Peyer's patch (tissue), 4 donors: ENCODE measurements around the gene BCAS3. TPM values are rescaled to one million over a fixed set of nuclear protein-coding genes. Genes with fewer than 3 reads are reported as not detected.

Experiments used
- DNase-seq, 3 donors: peaks; one replicate each; pipeline ENCODE4 v3.0.0-alpha.2; 2017 to 2019
- H3K27ac ChIP-seq, 4 donors: fragments of 200-600 bp; sonication (generic); one replicate each; pipeline ENCODE4 v1.5.1; 2016 to 2019
- H3K27me3 ChIP-seq, 2 donors: fragments of 200-600 bp; sonication (generic); one replicate each; pipeline ENCODE4 v1.5.1; 2019
- H3K36me3 ChIP-seq, 3 donors: fragments of 200-600 bp; sonication (generic); one replicate each; pipeline ENCODE4 v1.5.1; 2016 to 2019
- H3K4me1 ChIP-seq, 4 donors: fragments of 200-600 bp; sonication (generic); one replicate each; pipeline ENCODE4 v1.5.1; 2016 to 2019
- H3K4me3 ChIP-seq, 4 donors: fragments of 200-600 bp; sonication (generic); 1 replicate in 3 of 4; 2 replicates in 1 of 4; pipeline ENCODE4 v1.5.1; 2016 to 2019; ENCODE audit warnings: mild to moderate bottlenecking in 1 of 4
- H3K9me3 ChIP-seq, 4 donors: fragments of 200-600 bp; sonication (generic); one replicate each; pipeline ENCODE4 v1.5.1; 2016 to 2019; ENCODE audit warnings: mild to moderate bottlenecking in 1 of 4
- POLR2A ChIP-seq, 2 donors: fragments of 450-650 bp; IDR thresholded peaks; one replicate each; pipeline ENCODE4 v1.5.1; 2017; ENCODE audit warnings: antibody characterized with exemption in 2 of 2, mild to moderate bottlenecking in 2 of 2, moderate library complexity in 2 of 2
- total RNA-seq, 4 donors: library from RNA; depleted of rRNA; stranded (reverse); fragments of >200 nt; gene quantifications; one replicate each; pipeline ENCODE4 v1.1.0, GENCODE V29; 2016
- TF ChIP-seq, protein P1 (sequence below), 6 experiments: fragments of 450-650 bp in 4 of 6; fragments of 200-600 bp in 2 of 6; sonication (generic) in 1 of 6; IDR thresholded peaks; one replicate each; pipeline ENCODE4 v1.5.1; 2017 to 2019; ENCODE audit warnings: antibody characterized with exemption in 6 of 6, mild to moderate bottlenecking in 3 of 6, moderate library complexity in 1 of 6

BCAS3 gene
- total RNA-seq, 4 donors from 2014 or later = 25.7 to 109 (median 57.1) TPM

DNA sequence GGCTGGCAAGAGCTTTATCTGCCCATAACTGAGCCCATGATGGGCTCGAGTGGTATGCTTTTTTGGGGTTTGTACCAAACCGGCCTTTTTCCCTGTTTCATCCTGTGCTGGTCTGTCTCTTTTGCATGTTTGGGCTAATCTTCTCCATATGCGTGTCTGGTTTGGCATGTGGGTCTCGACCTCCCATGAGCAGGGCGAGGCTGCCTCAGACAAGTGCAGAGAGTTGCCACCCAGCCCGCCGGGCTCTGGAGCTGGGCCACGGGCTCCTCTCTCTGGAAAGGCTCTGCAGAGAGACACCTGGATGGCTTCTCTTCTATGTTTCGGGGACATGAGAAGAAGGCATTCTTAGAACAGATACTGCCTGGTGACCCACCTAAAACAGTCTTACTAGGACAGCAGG lies 654.2 kb downstream of the BCAS3 start:
- Histone ChIP-seq H3K4me3 (no peak overlapping the region), H3K4me1 (peaks cover 0 to 11% (median 0%) of the 10 kb centered on the region in 4 donors), H3K27me3 (no peaks in the 10 kb centered on the region), H3K9me3 (no peaks in the 10 kb centered on the region), H3K27ac (no peak overlapping the region), H3K36me3 (no peaks in the 10 kb centered on the region)
- TF ChIP-seq POLR2A (IDR thresholded peaks at IDR 0.05) = no peak
- TF ChIP-seq, protein P1, sequence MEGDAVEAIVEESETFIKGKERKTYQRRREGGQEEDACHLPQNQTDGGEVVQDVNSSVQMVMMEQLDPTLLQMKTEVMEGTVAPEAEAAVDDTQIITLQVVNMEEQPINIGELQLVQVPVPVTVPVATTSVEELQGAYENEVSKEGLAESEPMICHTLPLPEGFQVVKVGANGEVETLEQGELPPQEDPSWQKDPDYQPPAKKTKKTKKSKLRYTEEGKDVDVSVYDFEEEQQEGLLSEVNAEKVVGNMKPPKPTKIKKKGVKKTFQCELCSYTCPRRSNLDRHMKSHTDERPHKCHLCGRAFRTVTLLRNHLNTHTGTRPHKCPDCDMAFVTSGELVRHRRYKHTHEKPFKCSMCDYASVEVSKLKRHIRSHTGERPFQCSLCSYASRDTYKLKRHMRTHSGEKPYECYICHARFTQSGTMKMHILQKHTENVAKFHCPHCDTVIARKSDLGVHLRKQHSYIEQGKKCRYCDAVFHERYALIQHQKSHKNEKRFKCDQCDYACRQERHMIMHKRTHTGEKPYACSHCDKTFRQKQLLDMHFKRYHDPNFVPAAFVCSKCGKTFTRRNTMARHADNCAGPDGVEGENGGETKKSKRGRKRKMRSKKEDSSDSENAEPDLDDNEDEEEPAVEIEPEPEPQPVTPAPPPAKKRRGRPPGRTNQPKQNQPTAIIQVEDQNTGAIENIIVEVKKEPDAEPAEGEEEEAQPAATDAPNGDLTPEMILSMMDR (IDR thresholded peaks at IDR 0.05) = no peak
- no peak for DNase-seq

DNA sequence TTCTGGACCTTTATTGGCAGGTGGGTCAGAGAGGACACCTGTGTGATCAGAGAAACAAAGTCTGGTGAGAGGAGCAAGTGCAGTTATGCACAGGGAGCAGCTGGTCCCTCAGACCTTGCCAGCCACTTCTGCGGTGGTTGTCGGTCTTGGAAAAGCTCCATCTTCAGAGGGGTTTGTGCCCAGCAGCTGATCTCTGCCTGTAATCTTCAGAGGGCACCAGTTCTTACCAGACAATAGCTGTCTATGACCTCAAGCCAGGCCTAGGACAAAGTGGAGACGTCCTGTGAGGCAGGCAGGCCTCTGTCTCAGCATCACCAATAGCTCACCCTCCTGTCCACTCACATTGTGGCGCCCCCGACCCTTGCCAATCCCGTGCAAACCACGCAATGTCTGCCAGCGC lies 655.5 kb downstream of the BCAS3 start:
- H3K27ac ChIP-seq = no peak overlapping the region
- H3K27me3 ChIP-seq = no peaks in the 10 kb centered on the region
- peaks cover 0 to 11% (median 0%) of the 10 kb centered on the region in 4 donors for H3K4me1 ChIP-seq
- no peak for TF ChIP-seq POLR2A (IDR thresholded peaks at IDR 0.05)
- TF ChIP-seq, protein P1 (IDR thresholded peaks at IDR 0.05) = no peak
- DNase-seq = no peak
- H3K4me3 ChIP-seq = no peak overlapping the region
- H3K9me3 ChIP-seq = no peaks in the 10 kb centered on the region
- H3K36me3 ChIP-seq = no peaks in the 10 kb centered on the region

DNA sequence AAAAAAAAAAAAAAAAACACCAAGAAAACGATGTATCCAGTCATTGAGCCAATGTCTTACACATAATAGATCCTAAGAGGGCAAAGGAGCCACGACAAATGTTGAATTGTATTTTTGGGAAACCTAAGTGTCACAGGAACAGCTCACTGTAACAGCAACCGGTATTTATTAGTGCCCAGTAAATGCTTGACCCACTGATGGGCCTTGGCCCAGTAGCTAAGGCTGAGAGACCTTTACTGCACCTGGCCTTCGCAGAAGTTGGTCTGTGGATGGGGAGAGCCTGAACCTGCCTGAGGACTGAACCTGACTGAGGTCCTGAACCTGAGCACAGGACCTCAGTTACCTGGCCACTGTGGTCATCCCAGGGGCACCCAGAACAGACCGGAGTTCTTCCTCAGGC lies 657.0 kb downstream of the BCAS3 start:
- Histone ChIP-seq H3K27ac (no peak overlapping the region), H3K36me3 (no peaks in the 10 kb centered on the region), H3K27me3 (no peaks in the 10 kb centered on the region), H3K4me1 (peaks cover 0 to 11% (median 0%) of the 10 kb centered on the region in 4 donors), H3K4me3 (no peak overlapping the region), H3K9me3 (no peaks in the 10 kb centered on the region)
- no peak for DNase-seq
- TF ChIP-seq POLR2A (IDR thresholded peaks at IDR 0.05) = no peak
- TF ChIP-seq, protein P1 (IDR thresholded peaks at IDR 0.05) = no peak

GRCh38 chr17:61335105-61335844 lies 657.6 kb downstream of the BCAS3 start:
- H3K4me3 ChIP-seq = no peak overlapping the region
- H3K4me1 ChIP-seq = peaks cover 0 to 11% (median 0%) of the 10 kb centered on the region in 4 donors
- TF ChIP-seq, protein P1 (IDR thresholded peaks at IDR 0.05) = no peak
- no peak for TF ChIP-seq POLR2A (IDR thresholded peaks at IDR 0.05)
- H3K27me3 ChIP-seq = no peaks in the 10 kb centered on the region
- no peak overlapping the region for H3K27ac ChIP-seq
- H3K9me3 ChIP-seq = no peaks in the 10 kb centered on the region
- no peaks in the 10 kb centered on the region for H3K36me3 ChIP-seq
- no peak for DNase-seq

DNA sequence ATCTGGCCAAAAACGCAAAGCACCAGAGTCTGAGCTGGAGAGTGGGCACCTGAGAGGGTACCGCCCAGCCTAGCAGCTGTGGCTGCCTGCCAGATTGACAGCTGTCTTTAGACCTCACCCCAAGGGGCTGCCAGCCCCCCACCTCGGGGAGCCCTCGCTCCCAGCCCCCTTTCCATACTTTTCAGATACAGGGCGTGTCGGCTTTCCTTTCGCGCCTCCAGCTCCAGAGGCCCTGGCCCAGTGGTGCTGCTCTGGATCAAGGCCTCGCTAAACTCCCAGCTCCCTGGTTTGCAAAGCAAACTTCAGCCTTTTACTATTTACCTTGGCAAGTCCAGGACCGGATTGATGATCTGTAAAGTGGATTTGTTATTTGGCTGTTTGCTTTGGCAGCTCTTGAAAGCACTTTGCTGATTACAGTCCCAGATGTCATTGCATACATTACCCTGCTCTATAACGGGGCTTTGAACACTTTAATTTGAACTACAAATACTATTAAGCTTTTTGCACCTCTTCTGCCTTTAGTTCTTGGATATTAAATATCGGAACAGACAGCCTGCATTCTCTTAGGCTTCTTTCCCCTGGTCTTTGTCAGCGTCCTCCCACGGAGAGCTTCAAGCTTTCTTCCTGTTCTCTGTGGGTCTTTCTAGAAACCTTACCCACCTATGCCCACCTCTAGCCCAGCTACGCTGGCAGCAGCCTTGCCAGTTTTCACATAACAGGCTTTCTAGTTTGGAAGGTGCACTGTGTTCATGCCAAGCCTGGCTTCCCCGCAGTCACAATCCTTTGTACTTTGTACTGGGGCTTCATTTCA lies 658.4 kb downstream of the BCAS3 start:
- Histone ChIP-seq H3K4me3 (no peak overlapping the region), H3K4me1 (peaks cover 0 to 11% (median 0%) of the 10 kb centered on the region in 4 donors), H3K27ac (no peak overlapping the region), H3K9me3 (no peaks in the 10 kb centered on the region), H3K36me3 (no peaks in the 10 kb centered on the region), H3K27me3 (no peaks in the 10 kb centered on the region)
- DNase-seq = no peak
- no peak for TF ChIP-seq POLR2A (IDR thresholded peaks at IDR 0.05)
- TF ChIP-seq, protein P1 (IDR thresholded peaks at IDR 0.05) = no peak
